ENCODE results near the gene NUDT16L1.

Gene NUDT16L1

DNA sequence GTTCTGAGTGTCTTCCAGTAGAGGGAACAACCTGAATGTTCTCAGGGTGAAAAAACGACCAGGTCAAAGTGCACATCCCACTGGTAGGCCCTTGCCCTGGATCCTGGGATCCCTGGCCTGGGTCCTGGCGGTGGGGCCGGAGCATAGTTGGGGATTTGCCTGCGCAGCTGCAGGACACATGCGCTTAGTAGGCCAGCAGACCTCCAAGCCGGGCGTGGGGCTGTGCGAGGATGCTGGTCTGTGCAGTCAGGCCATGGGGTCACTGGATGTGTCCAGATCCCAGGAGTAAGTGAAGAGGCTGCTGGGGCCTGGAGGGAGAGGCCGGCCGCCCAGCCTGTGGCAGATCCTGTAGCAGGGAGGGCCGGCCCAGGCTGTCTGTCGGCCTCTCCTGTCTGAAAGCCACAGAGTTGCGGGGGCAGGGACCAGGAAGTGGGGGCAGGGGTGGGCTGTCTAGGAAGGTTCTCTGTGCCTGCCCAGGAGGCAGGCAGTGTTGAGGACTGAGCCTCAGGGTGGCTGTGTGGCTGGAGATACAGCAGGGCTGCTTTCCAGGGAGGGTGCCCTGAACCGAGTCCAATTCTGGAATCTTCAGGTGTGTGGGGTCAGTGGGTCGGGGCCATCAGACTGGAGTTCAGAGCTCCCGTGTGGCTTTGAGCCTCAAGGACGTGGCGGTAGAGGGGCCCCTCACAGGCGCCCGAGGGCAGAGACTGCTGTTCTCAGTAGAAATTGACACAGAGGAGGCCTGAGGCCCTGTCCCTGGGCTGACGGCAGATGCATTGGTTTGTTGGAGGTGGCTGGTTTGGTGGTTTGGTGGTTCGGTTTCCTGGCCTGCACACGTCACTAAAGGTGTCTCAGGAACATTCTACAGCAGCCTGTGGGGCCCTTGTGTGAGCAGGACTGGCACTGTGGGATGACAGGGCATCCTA is 17.2 kb upstream of the NUDT16L1 start:
- no peaks in the 10 kb centered on the region for H3K4me1 ChIP-seq (ENCODE audit: low read length)
- TF ChIP-seq EZH2phosphoT487 (IDR thresholded peaks at IDR 0.05; ENCODE audit: low read depth), result no peak
- TF ChIP-seq, protein P1, sequence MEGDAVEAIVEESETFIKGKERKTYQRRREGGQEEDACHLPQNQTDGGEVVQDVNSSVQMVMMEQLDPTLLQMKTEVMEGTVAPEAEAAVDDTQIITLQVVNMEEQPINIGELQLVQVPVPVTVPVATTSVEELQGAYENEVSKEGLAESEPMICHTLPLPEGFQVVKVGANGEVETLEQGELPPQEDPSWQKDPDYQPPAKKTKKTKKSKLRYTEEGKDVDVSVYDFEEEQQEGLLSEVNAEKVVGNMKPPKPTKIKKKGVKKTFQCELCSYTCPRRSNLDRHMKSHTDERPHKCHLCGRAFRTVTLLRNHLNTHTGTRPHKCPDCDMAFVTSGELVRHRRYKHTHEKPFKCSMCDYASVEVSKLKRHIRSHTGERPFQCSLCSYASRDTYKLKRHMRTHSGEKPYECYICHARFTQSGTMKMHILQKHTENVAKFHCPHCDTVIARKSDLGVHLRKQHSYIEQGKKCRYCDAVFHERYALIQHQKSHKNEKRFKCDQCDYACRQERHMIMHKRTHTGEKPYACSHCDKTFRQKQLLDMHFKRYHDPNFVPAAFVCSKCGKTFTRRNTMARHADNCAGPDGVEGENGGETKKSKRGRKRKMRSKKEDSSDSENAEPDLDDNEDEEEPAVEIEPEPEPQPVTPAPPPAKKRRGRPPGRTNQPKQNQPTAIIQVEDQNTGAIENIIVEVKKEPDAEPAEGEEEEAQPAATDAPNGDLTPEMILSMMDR (IDR thresholded peaks at IDR 0.05; ENCODE audit: low read depth, low read length), result no peak
- H3K9ac ChIP-seq (ENCODE audit: low read length), result no peak overlapping the region

DNA sequence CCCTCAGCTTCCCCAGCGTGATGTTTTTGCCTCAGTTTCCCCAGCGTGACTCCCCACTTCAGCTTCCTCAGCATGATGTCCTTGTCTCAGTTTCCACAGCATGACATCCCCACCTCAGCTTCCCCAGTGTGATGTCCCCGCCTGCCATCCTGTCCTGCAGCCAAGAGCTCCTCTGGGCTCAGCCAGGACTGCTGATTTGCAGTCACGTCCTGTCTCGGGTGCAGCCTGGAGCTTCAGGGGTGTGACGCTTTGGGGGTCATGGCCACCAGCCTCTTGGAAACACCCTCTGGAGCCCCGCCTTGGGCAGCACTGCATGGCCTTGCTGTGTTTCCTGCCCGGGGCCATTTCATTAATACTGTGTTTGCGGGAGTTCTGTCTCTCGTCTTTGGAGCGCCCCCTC is 16.5 kb upstream of the NUDT16L1 start:
- H3K9me3 ChIP-seq (ENCODE audit: insufficient read depth, low read length), result no peaks in the 10 kb centered on the region
- H3K9ac ChIP-seq (ENCODE audit: low read length), result no peak overlapping the region
- H3K4me1 ChIP-seq (ENCODE audit: low read length), result no peaks in the 10 kb centered on the region
- no peak overlapping the region for H3K4me3 ChIP-seq (ENCODE audit: low read length)
- no peaks in the 10 kb centered on the region for H4K20me1 ChIP-seq (ENCODE audit: insufficient read depth, low read length)
- no peak overlapping the region for H2AFZ ChIP-seq (ENCODE audit: low read depth, low read length)
- no peaks in the 10 kb centered on the region for H3K27me3 ChIP-seq (ENCODE audit: low read depth, low read length)
- peaks cover 3% of the 10 kb centered on the region for H3K36me3 ChIP-seq (replicated peaks; ENCODE audit: low read depth, low read length)
- no peak overlapping the region for H3K4me2 ChIP-seq (ENCODE audit: low read length)
- TF ChIP-seq EZH2phosphoT487 (IDR thresholded peaks at IDR 0.05; ENCODE audit: low read depth), result no peak
- TF ChIP-seq, protein P1 (IDR thresholded peaks at IDR 0.05; ENCODE audit: low read depth, low read length), result no peak
- H3K27ac ChIP-seq (ENCODE audit: low read length), result no peak overlapping the region
- no peaks in the 10 kb centered on the region for H3K79me2 ChIP-seq (ENCODE audit: low read length)

More for the DNA sequence above, 17.2 kb upstream of the NUDT16L1 start:
- Histone ChIP-seq H2AFZ (ENCODE audit: low read depth, low read length) (no peak overlapping the region), H3K27ac (ENCODE audit: low read length) (no peak overlapping the region), H3K27me3 (ENCODE audit: low read depth, low read length) (no peaks in the 10 kb centered on the region), H3K36me3 (replicated peaks; ENCODE audit: low read depth, low read length) (peaks cover 3% of the 10 kb centered on the region), H3K79me2 (ENCODE audit: low read length) (no peaks in the 10 kb centered on the region), H3K9me3 (ENCODE audit: insufficient read depth, low read length) (no peaks in the 10 kb centered on the region), H4K20me1 (ENCODE audit: insufficient read depth, low read length) (no peaks in the 10 kb centered on the region), H3K4me3 (ENCODE audit: low read length) (no peak overlapping the region), H3K4me2 (ENCODE audit: low read length) (no peak overlapping the region)

DNA sequence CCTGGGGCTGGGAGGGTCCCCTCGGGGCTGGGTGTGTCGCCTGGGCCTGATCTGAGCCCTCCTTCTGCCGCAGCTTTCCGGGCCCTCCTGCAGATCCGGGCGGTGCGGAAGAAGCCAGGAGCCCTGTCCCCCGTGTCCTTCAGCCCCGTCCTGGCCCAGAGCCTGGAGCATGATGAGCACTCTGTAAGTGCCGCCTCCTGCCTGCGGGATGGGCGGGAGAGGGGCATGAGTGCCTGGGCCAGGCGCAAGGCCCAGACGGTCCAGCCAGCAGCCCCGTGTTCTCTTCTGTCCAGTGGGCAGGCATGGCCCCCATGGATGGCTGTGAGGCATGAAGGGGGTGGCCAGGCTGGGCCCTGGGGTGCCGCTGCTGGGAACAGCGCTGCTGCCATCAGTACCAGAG is 16.0 kb upstream of the NUDT16L1 start:
- Histone ChIP-seq H3K4me1 (ENCODE audit: low read length) (no peaks in the 10 kb centered on the region), H4K20me1 (ENCODE audit: insufficient read depth, low read length) (no peaks in the 10 kb centered on the region), H3K9me3 (ENCODE audit: insufficient read depth, low read length) (no peaks in the 10 kb centered on the region), H2AFZ (ENCODE audit: low read depth, low read length) (no peak overlapping the region), H3K4me2 (ENCODE audit: low read length) (no peak overlapping the region), H3K27me3 (ENCODE audit: low read depth, low read length) (no peaks in the 10 kb centered on the region), H3K36me3 (replicated peaks; ENCODE audit: low read depth, low read length) (peaks cover 3% of the 10 kb centered on the region), H3K4me3 (ENCODE audit: low read length) (no peak overlapping the region), H3K79me2 (ENCODE audit: low read length) (no peaks in the 10 kb centered on the region), H3K9ac (ENCODE audit: low read length) (no peak overlapping the region), H3K27ac (ENCODE audit: low read length) (no peak overlapping the region)
- TF ChIP-seq, protein P1 (IDR thresholded peaks at IDR 0.05; ENCODE audit: low read depth, low read length), result no peak
- TF ChIP-seq EZH2phosphoT487 (IDR thresholded peaks at IDR 0.05; ENCODE audit: low read depth), result no peak

DNA sequence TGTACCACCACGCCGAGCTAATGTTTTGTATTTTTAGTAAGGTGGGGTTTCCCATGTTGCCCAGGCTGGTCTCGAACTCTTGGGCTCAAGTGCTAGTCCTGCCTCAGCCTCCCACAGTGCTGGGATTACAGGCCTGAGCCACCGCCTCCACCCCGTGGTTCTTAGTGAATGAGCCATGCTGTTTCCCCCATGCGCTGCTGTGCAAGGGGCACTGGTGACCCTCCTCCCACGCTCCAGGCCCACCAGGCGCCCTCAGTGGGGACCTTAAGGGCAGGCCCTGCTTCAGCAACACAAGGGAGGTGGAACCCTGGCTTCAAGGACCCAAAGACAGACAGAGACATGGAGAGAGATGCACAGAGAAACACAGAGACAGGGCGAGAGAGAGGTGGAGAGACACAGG is 15.4 kb upstream of the NUDT16L1 start:
- Histone ChIP-seq H3K9ac (ENCODE audit: low read length) (no peak overlapping the region), H3K27ac (ENCODE audit: low read length) (no peak overlapping the region), H3K9me3 (ENCODE audit: insufficient read depth, low read length) (no peaks in the 10 kb centered on the region), H3K36me3 (replicated peaks; ENCODE audit: low read depth, low read length) (peaks cover 6% of the 10 kb centered on the region), H3K4me1 (ENCODE audit: low read length) (no peaks in the 10 kb centered on the region), H4K20me1 (ENCODE audit: insufficient read depth, low read length) (no peaks in the 10 kb centered on the region), H3K4me2 (ENCODE audit: low read length) (no peak overlapping the region), H2AFZ (ENCODE audit: low read depth, low read length) (no peak overlapping the region), H3K4me3 (ENCODE audit: low read length) (no peak overlapping the region), H3K79me2 (ENCODE audit: low read length) (no peaks in the 10 kb centered on the region), H3K27me3 (ENCODE audit: low read depth, low read length) (no peaks in the 10 kb centered on the region)
- TF ChIP-seq EZH2phosphoT487 (IDR thresholded peaks at IDR 0.05; ENCODE audit: low read depth), result no peak
- TF ChIP-seq, protein P1 (IDR thresholded peaks at IDR 0.05; ENCODE audit: low read depth, low read length), result no peak

Measured in OCI-LY3 (cell line).